A549 (cell line): ENCODE results near the gene HNMT. TPM values are rescaled to one million over a fixed set of nuclear protein-coding genes. Genes with fewer than 3 reads are reported as not detected.
"Not testable (repeated sequence)": the region's sequence is repeated elsewhere in the genome, so short reads cannot be mapped to it uniquely, and the experiment has no call there.

Source experiments
- ATAC-seq, 2 experiments: fragments of 200-7000 bp in 1 of 2; fragments of >200 bp in 1 of 2; cut with Nextera tagmentation in 1 of 2; cut with Tn5 transposase in 1 of 2; 3 replicates each; pipeline versions ENCODE4 v1.8.0 to v1.9.1; 2018 to 2020; ENCODE audit warnings: mild to moderate bottlenecking in 1 of 2, moderate library complexity in 1 of 2
- CTCF ChIA-PET: fragments of 300-600 bp; sonication (Branson Sonifier 250); formaldehyde crosslinking; extraction: SDS; loops from one replicate; lab custom pipeline; 2021; ENCODE audit warnings: antibody characterized with exemption, inconsistent platforms; lab: Yijun Ruan, JAX
- POLR2A ChIA-PET: fragments of 350-600 bp; formaldehyde crosslinking; extraction: SDS; loops from one replicate; lab custom pipeline; 2021; ENCODE audit warnings: antibody characterized with exemption, inconsistent platforms; lab: Yijun Ruan, JAX
- DNase-seq, 2 experiments: peaks; one replicate each; pipeline versions ENCODE4 v3.0.0 to v3.0.0-alpha.2; 2011 to 2016; ENCODE audit warnings: low read depth in 1 of 2, low spot score in 1 of 2
- FAIRE-seq: peaks from 2 replicates; lab custom pipeline; 2011; peaks lifted over from hg19 to GRCh38; lab: Jason Lieb, UNC
- H3K27ac ChIP-seq, 2 experiments: fragments of >200 bp; sonication (Bioruptor Twin); formaldehyde crosslinking; 3 replicates each; pipeline ENCODE4 v1.5.1; 2016 to 2017
- H3K4me1 ChIP-seq: fragments of >200 bp; sonication (Bioruptor Twin); formaldehyde crosslinking; 3 replicates; pipeline ENCODE4 v1.6.1; 2016
- H3K4me2 ChIP-seq: fragments of >200 bp; sonication (Bioruptor Twin); formaldehyde crosslinking; 3 replicates; pipeline ENCODE4 v1.6.1; 2016
- H3K4me3 ChIP-seq: fragments of >200 bp; sonication (Bioruptor Twin); formaldehyde crosslinking; 3 replicates; pipeline ENCODE4 v1.5.1; 2016
- H3K9me3 ChIP-seq: fragments of >200 bp; sonication (Bioruptor Twin); formaldehyde crosslinking; 3 replicates; pipeline ENCODE4 v1.6.1; 2016
- ATOH8 ChIP-seq: fragments of 250-450 bp; sonication (Bioruptor Pico); IDR thresholded peaks from 2 replicates; pipeline ENCODE4 v1.5.0; 2020; ENCODE audit warnings: low read depth, mild to moderate bottlenecking, moderate library complexity
- BCL3 ChIP-seq: fragments of >200 bp; sonication (Bioruptor Twin); formaldehyde crosslinking; IDR thresholded peaks from 3 replicates; pipeline ENCODE4 v1.6.1; 2016
- BHLHE40 ChIP-seq: IDR thresholded peaks from 2 replicates; pipeline ENCODE4 v1.6.1; 2012; ENCODE audit warnings: low read depth, low read length, inconsistent platforms
- EHF ChIP-seq: fragments of 250-450 bp; sonication (Bioruptor Pico); IDR thresholded peaks from 2 replicates; pipeline ENCODE4 v1.5.0; 2020; ENCODE audit warnings: mild to moderate bottlenecking
- EHMT2 ChIP-seq: fragments of 200-600 bp; sonication (generic); IDR thresholded peaks from 2 replicates; pipeline ENCODE4 v1.6.1; 2016; ENCODE audit warnings: antibody characterized with exemption, low read depth, mild to moderate bottlenecking, moderate library complexity
- FOSB ChIP-seq: fragments of 250-450 bp; sonication (Bioruptor Pico); IDR thresholded peaks from 2 replicates; pipeline ENCODE4 v1.5.0; 2020; ENCODE audit warnings: mild to moderate bottlenecking, moderate library complexity
- GATA3 ChIP-seq: IDR thresholded peaks from 2 replicates; pipeline ENCODE4 v1.6.1; 2012; ENCODE audit warnings: borderline replicate concordance
- HOXB13 ChIP-seq: fragments of 250-450 bp; sonication (Bioruptor Pico); IDR thresholded peaks from 2 replicates; pipeline ENCODE4 v1.5.0; 2020; ENCODE audit warnings: low read depth, mild to moderate bottlenecking, moderate library complexity
- JUNB ChIP-seq: fragments of >200 bp; sonication (Bioruptor Twin); formaldehyde crosslinking; IDR thresholded peaks from 2 replicates; pipeline ENCODE4 v1.6.1; 2016
- KDM1A ChIP-seq: fragments of 200-600 bp; sonication (generic); IDR thresholded peaks from 2 replicates; pipeline ENCODE4 v1.6.1; 2016; ENCODE audit warnings: low read depth, mild to moderate bottlenecking
- MYC ChIP-seq: IDR thresholded peaks from 2 replicates; pipeline ENCODE4 v1.6.1; 2012; ENCODE audit warnings: mild to moderate bottlenecking, inconsistent platforms, low read length, improper control_type of control experiment, borderline replicate concordance
- NPAS2 ChIP-seq: fragments of 250-450 bp; sonication (Bioruptor Pico); IDR thresholded peaks from 2 replicates; pipeline ENCODE4 v1.8.0; 2022; ENCODE audit warnings: mild to moderate bottlenecking, moderate library complexity, borderline replicate concordance
- PBX3 ChIP-seq: IDR thresholded peaks from 2 replicates; pipeline ENCODE4 v1.6.1; 2012
- RARB ChIP-seq: fragments of 250-450 bp; sonication (Bioruptor Pico); IDR thresholded peaks from 2 replicates; pipeline ENCODE4 v1.8.0; 2021; ENCODE audit warnings: mild to moderate bottlenecking, moderate library complexity
- RCOR1 ChIP-seq: fragments of 150-350 bp; IDR thresholded peaks from 2 replicates; pipeline ENCODE4 v1.6.1; 2014; ENCODE audit warnings: antibody characterized with exemption, low read length, low read depth
- REST ChIP-seq: fragments of 200-600 bp; sonication (generic); IDR thresholded peaks from 2 replicates; pipeline ENCODE4 v1.6.1; 2016; ENCODE audit warnings: antibody characterized with exemption, mild to moderate bottlenecking, moderate library complexity
- SMC3 ChIP-seq: fragments of >200 bp; sonication (Bioruptor Twin); formaldehyde crosslinking; IDR thresholded peaks from 3 replicates; pipeline ENCODE4 v1.6.1; 2018; ENCODE audit warnings: inconsistent platforms
- ZNF302 ChIP-seq: fragments of 250-450 bp; sonication (Bioruptor Pico); IDR thresholded peaks from 2 replicates; pipeline ENCODE4 v1.9.0; 2021; ENCODE audit warnings: inconsistent platforms, mild to moderate bottlenecking, moderate library complexity
- WGBS: methylation state at CpG from one replicate; pipeline ENCODE4 v1.1.6; 2017; ENCODE audit errors: missing lambda C conversion rate; 5-methylcytosine and 5-hydroxymethylcytosine counted together
- polyA plus RNA-seq, 4 experiments: library from polyadenylated mRNA; depleted of rRNA in 3 of 4; stranded (reverse); fragments of >200 nt; fragmentation: RNase III in 1 of 4; extraction: RNeasy Plus Mini Kit Qiagen cat#74134 plus additional on column Dnase treatment in 1 of 4; gene quantifications; 2 replicates in 3 of 4; 3 replicates in 1 of 4; pipeline ENCODE4 v1.2.3, GENCODE V29; 2011 to 2017

The HNMT gene
- polyA plus RNA-seq, 2 of the 4 experiments (the other 2 are of a cell fraction) = 1.5 to 5.5 TPM

GRCh38 chr2:137969418-137969765 is 5.1 kb downstream of the HNMT start:
- Histone ChIP-seq H3K4me3 (no peak overlapping the region), H3K9me3 (no peaks in the 10 kb centered on the region), H3K4me2 (peak overlapping the region; percentile 48), H3K4me1 (peaks cover 21% of the 10 kb centered on the region), H3K27ac (peak overlapping the region in 1 of 2 experiments; percentile 32; a peak in 1 of 6 replicates)
- peak; percentile 57 to 64; a peak in 3 of 6 replicates for ATAC-seq
- TF ChIP-seq NPAS2 (CRISPR knock-in tag) (no peak), JUNB (no peak), HOXB13 (CRISPR knock-in tag) (no peak), EHMT2 (no peak), PBX3 (no peak), KDM1A (no peak)
- DNase-seq = peak in 1 of 2 experiments; percentile 44
- WGBS = 17% methylated on average over 1 of the region's 1 CpG
- no peak for FAIRE-seq
- CTCF ChIA-PET = interaction anchor here (1.0 kb wide), 1 partner anchor 41 kb away, joined by 3 read pairs; no protein-coding TSS in a partner anchor
- POLR2A ChIA-PET = no interaction called here

GRCh38 chr2:137969876-137970275 is 5.6 kb downstream of the HNMT start:
- POLR2A ChIA-PET = no interaction called here
- no peak overlapping the region for H3K4me3 ChIP-seq
- no peak for ATAC-seq
- no peak for TF ChIP-seq ATOH8
- TF ChIP-seq GATA3 = no peak
- no peak for TF ChIP-seq BHLHE40
- TF ChIP-seq NPAS2 (CRISPR knock-in tag) = no peak
- no peak for TF ChIP-seq RCOR1
- TF ChIP-seq ZNF302 (CRISPR knock-in tag) = no peak
- TF ChIP-seq MYC = no peak
- TF ChIP-seq FOSB (CRISPR knock-in tag) = no peak
- TF ChIP-seq SMC3 = no peak
- no peak for TF ChIP-seq REST
- no peak for TF ChIP-seq EHF (CRISPR knock-in tag)
- TF ChIP-seq RARB (CRISPR knock-in tag) = no peak
- TF ChIP-seq BCL3 = no peak
- TF ChIP-seq, all 56 proteins: peak for 0
- no peaks in the 10 kb centered on the region for H3K9me3 ChIP-seq
- DNase-seq = no peak
- 93% methylated on average over 1 of the region's 1 CpG for WGBS
- H3K4me2 ChIP-seq = peak overlapping the region; percentile 48
- CTCF ChIA-PET = interaction anchor here (1.0 kb wide), 1 partner anchor 42 kb away, joined by 3 read pairs; no protein-coding TSS in a partner anchor
- H3K4me1 ChIP-seq = peaks cover 16% of the 10 kb centered on the region
- no peak overlapping the region for H3K27ac ChIP-seq
- no peak for FAIRE-seq

GRCh38 chr2:137971259-137971658 is 7.0 kb downstream of the HNMT start:
- CTCF ChIA-PET, H3K27ac ChIP-seq, H3K4me2 ChIP-seq, H3K9me3 ChIP-seq, H3K4me3 ChIP-seq, POLR2A ChIA-PET, FAIRE-seq, DNase-seq, ATAC-seq: not testable (repeated sequence)
- WGBS = 88% methylated on average over 3 of the region's 3 CpGs
- H3K4me1 ChIP-seq = peaks cover 16% of the 10 kb centered on the region
